ENCODE data around the gene NDUFV1. TPM values are rescaled to one million over a fixed set of nuclear protein-coding genes. Genes with fewer than 3 reads are reported as not detected.

Gene NDUFV1
- total and polyA plus RNA-seq, 10 donors, result 132 to 258 (median 199) TPM

GRCh38 chr11:67629386-67630227, 22.9 kb downstream of the NDUFV1 start, which contains the start of gene NUDT8:
NUDT8 (minus strand) TSS chr11:67629937; CDS start chr11:67629911, 26 bp downstream.
- Histone ChIP-seq H3K4me1 (peaks cover 7 to 25% (median 20%) of the 10 kb centered on the region in 6 donors), H3K9me3 (no peaks in the 10 kb centered on the region), H3K27ac (peak within 1 kb of the TSS; percentile 87 to 95 (median 91)), H3K27me3 (replicated peaks in 1 of 7) (no peaks in the 10 kb centered on the region), H3K36me3 (no peaks in the 10 kb centered on the region), H3K4me3 (peak within 1 kb of the TSS; percentile 46 to 77 (median 70))
- intact Hi-C loops (cut with DNase I; ENCODE audit: low total_unique reads), result no loop called here
- peak; percentile 98 for DNase-seq
- WGBS, 5 donors, result 0 to 1% (median 1%) methylated on average over 31 to 102 of the region's 102 CpGs
- TF ChIP-seq POLR2AphosphoS5 (IDR thresholded peaks at IDR 0.05) (peak; percentile 66 to 80 (median 68)), POLR2A (IDR thresholded peaks at IDR 0.05) (peak in 1 of 3 donors; percentile 18), CTCF (IDR thresholded peaks at IDR 0.05 in 8 of 11, conservative IDR thresholded peaks at IDR 0.05 in 3 of 11) (peak; percentile 42 to 98 (median 92))

DNA sequence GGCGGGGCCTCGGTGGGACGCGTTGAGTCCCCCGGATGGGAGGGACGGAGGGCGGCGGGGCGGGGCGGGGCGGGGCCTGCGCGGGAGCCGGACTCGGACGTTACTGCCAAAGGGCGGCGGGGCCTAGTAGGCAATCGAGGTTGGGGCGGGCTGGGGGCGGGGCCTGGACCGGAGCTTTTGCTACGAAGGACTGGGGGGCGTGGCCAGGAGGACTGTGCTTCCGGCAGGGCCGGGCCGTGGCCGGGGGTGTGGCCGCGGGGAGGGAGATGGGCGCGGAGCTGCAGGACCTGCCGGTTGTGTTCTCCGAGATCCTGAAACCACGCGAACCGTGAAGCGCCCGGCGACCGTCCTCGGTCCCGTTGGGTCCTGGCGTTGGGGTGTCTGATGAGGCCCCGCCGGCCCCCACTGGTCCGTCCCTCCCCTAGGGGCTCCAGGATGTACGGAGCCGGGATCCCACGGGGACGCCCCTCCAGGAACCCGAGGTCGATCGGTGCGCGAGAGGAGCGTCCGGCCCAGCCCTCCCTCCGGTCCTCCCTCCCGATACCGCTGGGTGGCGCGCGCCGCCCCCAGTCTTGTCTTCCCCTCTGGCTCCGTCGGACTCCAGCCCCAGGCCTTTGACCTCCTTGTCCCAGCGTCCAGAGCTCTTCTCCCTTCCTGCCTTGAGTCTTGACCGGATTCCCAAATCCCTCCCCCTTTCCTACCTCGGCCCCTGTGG, 23.6 kb downstream of the NDUFV1 start:
- intact Hi-C loops (cut with DNase I; ENCODE audit: low total_unique reads), result no loop called here
- H3K9me3 ChIP-seq, result no peaks in the 10 kb centered on the region
- no peaks in the 10 kb centered on the region for H3K36me3 ChIP-seq
- H3K27ac ChIP-seq, result peak overlapping the region; percentile 87 to 95 (median 91)
- WGBS, 5 donors, result 0 to 2% (median 1%) methylated on average over 21 to 70 of the region's 70 CpGs
- peaks cover 7 to 25% (median 20%) of the 10 kb centered on the region in 6 donors for H3K4me1 ChIP-seq
- DNase-seq, result peak; percentile 99
- H3K27me3 ChIP-seq (replicated peaks in 1 of 7), result no peaks in the 10 kb centered on the region
- H3K4me3 ChIP-seq, result peak overlapping the region; percentile 46 to 77 (median 70)
- peak; percentile 66 to 90 (median 75) for TF ChIP-seq CTCF (IDR thresholded peaks at IDR 0.05 in 8 of 11, conservative IDR thresholded peaks at IDR 0.05 in 3 of 11)
- TF ChIP-seq POLR2A (IDR thresholded peaks at IDR 0.05), result peak in 1 of 3 donors; percentile 19
- TF ChIP-seq POLR2AphosphoS5 (IDR thresholded peaks at IDR 0.05), result peak; percentile 82 to 84 (median 83)

- no peak for DNase-seq
- intact Hi-C loops (cut with DNase I; ENCODE audit: low total_unique reads), result no loop called here
Observed at GRCh38 chr11:67630943-67631331, 24.2 kb downstream of the NDUFV1 start.

More at GRCh38 chr11:67630943-67631331, 24.2 kb downstream of the NDUFV1 start:
- no peaks in the 10 kb centered on the region for H3K36me3 ChIP-seq
- H3K27me3 ChIP-seq (replicated peaks in 1 of 7), result no peaks in the 10 kb centered on the region
- H3K4me3 ChIP-seq, result peak overlapping the region; percentile 46 to 77 (median 68)
- H3K4me1 ChIP-seq, result peaks cover 7 to 25% (median 20%) of the 10 kb centered on the region in 6 donors
- H3K9me3 ChIP-seq, result no peaks in the 10 kb centered on the region
- 62 to 72% (median 68%) methylated on average over 16 of the region's 16 CpGs for WGBS, 5 donors
- TF ChIP-seq CTCF (IDR thresholded peaks at IDR 0.05 in 8 of 11, conservative IDR thresholded peaks at IDR 0.05 in 3 of 11) (peak in 4 of 11 experiments; percentile 2 to 30 (median 18)), POLR2AphosphoS5 (IDR thresholded peaks at IDR 0.05) (no peak)
- peak overlapping the region; percentile 83 to 95 (median 91) for H3K27ac ChIP-seq

All from spleen (tissue), 11 donors.